ENCODE data around the gene IMMP2L.

IMMP2L gene

DNA sequence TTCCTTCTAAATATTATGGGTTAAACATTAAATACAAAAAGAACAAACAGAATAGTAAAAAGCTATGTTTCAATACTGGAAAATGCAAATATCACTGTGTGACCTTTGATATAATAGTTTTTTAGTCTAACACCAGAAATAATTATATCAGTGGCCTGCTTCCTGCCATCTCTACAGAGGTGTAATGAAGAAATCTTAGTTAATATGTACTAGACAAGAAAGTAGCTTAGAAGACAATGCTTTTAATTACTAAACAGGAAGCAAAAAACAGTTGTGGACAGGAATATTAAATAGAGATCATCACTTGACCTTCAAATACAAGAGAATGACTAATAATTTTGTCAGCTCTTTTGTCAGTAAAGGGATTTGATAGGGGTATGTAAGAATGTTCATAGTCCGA is 518.7 kb downstream of the IMMP2L start:
- Histone ChIP-seq H3K36me3 (ENCODE audit: control insufficient read depth, insufficient read depth, low read length) (no peaks in the 10 kb centered on the region), H3K27me3 (ENCODE audit: control insufficient read depth, insufficient read depth, low read length) (no peaks in the 10 kb centered on the region), H3K9ac (ENCODE audit: low read length) (no peak overlapping the region), H3K4me3 (ENCODE audit: low read length) (no peak overlapping the region), H3K27ac (ENCODE audit: low read depth, low read length) (no peak overlapping the region), H3K4me1 (ENCODE audit: control insufficient read depth, insufficient read depth, low read length) (no peaks in the 10 kb centered on the region)

DNA sequence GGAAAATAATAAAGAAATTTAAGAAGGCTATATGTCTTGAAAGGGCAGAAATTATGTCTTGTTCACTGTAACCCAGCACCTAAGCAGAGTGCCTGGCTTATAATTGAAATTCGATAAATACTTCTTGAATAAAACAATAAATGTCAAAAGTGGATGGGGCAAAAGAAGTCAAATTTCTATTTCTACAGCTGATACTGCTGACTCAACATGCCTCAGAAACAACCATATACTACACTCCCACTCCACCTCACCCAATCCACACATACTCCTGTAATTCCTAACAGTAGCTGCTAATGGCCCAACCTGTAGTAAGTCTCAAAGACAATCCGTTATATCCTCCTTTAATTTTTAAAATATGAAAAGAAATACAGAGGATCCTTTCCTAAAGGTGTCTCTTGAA is 519.5 kb downstream of the IMMP2L start:
- Histone ChIP-seq H3K9ac (ENCODE audit: low read length) (no peak overlapping the region), H3K4me3 (ENCODE audit: low read length) (no peak overlapping the region), H3K27me3 (ENCODE audit: control insufficient read depth, insufficient read depth, low read length) (no peaks in the 10 kb centered on the region), H3K27ac (ENCODE audit: low read depth, low read length) (no peak overlapping the region), H3K36me3 (ENCODE audit: control insufficient read depth, insufficient read depth, low read length) (no peaks in the 10 kb centered on the region), H3K4me1 (ENCODE audit: control insufficient read depth, insufficient read depth, low read length) (no peaks in the 10 kb centered on the region)

DNA sequence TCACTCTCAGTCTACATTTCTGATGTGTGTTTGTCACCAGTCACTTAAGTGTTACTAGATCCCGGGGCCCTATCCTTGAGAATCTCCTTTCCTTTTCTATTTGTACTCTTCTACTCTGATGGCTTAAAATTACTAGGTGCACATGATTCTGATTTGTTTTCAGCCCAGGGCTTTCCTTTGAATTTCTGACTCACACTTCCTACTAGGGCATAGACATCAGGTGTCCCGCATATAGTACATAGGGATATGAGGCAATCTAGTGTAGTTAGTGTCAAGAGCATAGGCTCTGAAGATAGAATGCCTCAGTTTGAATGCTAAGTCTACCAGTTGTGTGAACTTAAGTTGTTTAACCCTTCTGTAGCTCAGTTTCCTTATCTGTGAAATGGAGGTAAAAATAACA is 520.7 kb downstream of the IMMP2L start:
- no peaks in the 10 kb centered on the region for H3K36me3 ChIP-seq (ENCODE audit: control insufficient read depth, insufficient read depth, low read length)
- H3K4me3 ChIP-seq (ENCODE audit: low read length), result no peak overlapping the region
- H3K9ac ChIP-seq (ENCODE audit: low read length), result no peak overlapping the region
- H3K27ac ChIP-seq (ENCODE audit: low read depth, low read length), result no peak overlapping the region
- no peaks in the 10 kb centered on the region for H3K27me3 ChIP-seq (ENCODE audit: control insufficient read depth, insufficient read depth, low read length)
- H3K4me1 ChIP-seq (ENCODE audit: control insufficient read depth, insufficient read depth, low read length), result no peaks in the 10 kb centered on the region

GRCh38 chr7:111038185-111038584 is 524.1 kb downstream of the IMMP2L start:
- Histone ChIP-seq H3K36me3 (ENCODE audit: control insufficient read depth, insufficient read depth, low read length) (no peaks in the 10 kb centered on the region), H3K9ac (ENCODE audit: low read length) (no peak overlapping the region), H3K4me3 (ENCODE audit: low read length) (no peak overlapping the region), H3K4me1 (ENCODE audit: control insufficient read depth, insufficient read depth, low read length) (no peaks in the 10 kb centered on the region), H3K27ac (ENCODE audit: low read depth, low read length) (no peak overlapping the region), H3K27me3 (ENCODE audit: control insufficient read depth, insufficient read depth, low read length) (no peaks in the 10 kb centered on the region)

GRCh38 chr7:111031916-111032315 is 530.4 kb downstream of the IMMP2L start:
- H3K9ac ChIP-seq (ENCODE audit: low read length), result no peak overlapping the region
- H3K27ac ChIP-seq (ENCODE audit: low read depth, low read length), result no peak overlapping the region
- peaks cover 5% of the 10 kb centered on the region for H3K4me1 ChIP-seq (ENCODE audit: control insufficient read depth, insufficient read depth, low read length)
- no peaks in the 10 kb centered on the region for H3K27me3 ChIP-seq (ENCODE audit: control insufficient read depth, insufficient read depth, low read length)
- no peaks in the 10 kb centered on the region for H3K36me3 ChIP-seq (ENCODE audit: control insufficient read depth, insufficient read depth, low read length)
- H3K4me3 ChIP-seq (ENCODE audit: low read length), result no peak overlapping the region

- Histone ChIP-seq H3K4me1 (ENCODE audit: control insufficient read depth, insufficient read depth, low read length) (peaks cover 5% of the 10 kb centered on the region), H3K36me3 (ENCODE audit: control insufficient read depth, insufficient read depth, low read length) (no peaks in the 10 kb centered on the region), H3K27me3 (ENCODE audit: control insufficient read depth, insufficient read depth, low read length) (no peaks in the 10 kb centered on the region), H3K9ac (ENCODE audit: low read length) (no peak overlapping the region), H3K27ac (ENCODE audit: low read depth, low read length) (no peak overlapping the region), H3K4me3 (ENCODE audit: low read length) (no peak overlapping the region)
These were observed 532.0 kb downstream of the IMMP2L start for GRCh38 chr7:111030336-111030735.

DNA sequence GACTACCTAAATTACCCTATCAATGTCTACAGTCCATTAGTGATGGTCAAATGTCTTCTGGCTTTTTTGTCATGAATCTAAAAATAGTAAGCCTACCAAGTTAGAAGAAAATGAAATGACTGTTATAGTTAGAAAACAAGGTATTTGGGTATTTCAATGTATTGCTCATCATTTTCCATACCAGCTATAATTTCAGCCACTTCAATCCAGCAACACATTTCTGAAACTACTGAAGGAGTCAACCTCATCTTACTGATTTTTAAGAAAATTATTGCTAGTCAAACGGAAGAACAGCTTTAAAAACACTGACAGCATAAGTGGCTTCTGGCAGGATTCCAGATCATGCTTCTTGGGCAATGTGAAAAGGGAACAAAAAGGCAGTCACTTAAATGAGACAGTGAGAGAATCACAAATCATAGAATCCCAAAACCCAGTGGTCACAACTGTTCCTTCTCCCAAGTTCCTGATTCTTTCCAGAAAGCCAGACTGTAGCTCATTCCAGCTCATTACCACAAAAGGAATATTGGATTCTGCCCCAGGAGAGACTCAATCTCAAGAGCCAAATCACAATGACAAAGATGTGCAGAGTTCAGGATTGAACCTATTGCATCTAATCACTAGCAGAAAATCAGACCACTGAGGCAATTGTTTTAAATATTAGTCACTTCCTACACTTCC is 532.6 kb downstream of the IMMP2L start:
- Histone ChIP-seq H3K4me3 (ENCODE audit: low read length) (no peak overlapping the region), H3K27ac (ENCODE audit: low read depth, low read length) (no peak overlapping the region), H3K4me1 (ENCODE audit: control insufficient read depth, insufficient read depth, low read length) (peaks cover 5% of the 10 kb centered on the region), H3K27me3 (ENCODE audit: control insufficient read depth, insufficient read depth, low read length) (no peaks in the 10 kb centered on the region), H3K9ac (ENCODE audit: low read length) (no peak overlapping the region), H3K36me3 (ENCODE audit: control insufficient read depth, insufficient read depth, low read length) (no peaks in the 10 kb centered on the region)

DNA sequence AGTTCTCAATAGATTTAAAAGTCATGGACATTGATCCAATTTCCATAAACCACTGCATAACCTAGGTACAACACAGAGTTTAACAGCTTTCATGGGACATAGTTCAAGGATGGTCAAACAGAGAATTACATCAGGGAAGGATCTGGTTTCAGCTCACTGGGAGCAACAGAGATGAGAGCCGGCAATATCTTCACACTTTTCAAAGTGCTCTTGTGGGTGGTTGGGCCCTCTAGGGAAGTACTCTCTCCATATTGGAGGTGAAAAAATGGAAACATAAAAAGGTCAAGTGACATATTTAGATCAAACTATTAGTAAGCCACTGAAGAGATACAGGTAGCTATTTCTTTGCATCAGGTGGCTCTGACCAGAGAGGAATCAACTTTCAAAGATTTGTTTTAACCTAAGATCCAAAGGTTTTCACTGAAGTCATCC is 533.1 kb downstream of the IMMP2L start:
- H3K27me3 ChIP-seq (ENCODE audit: control insufficient read depth, insufficient read depth, low read length), result no peaks in the 10 kb centered on the region
- no peak overlapping the region for H3K4me3 ChIP-seq (ENCODE audit: low read length)
- peaks cover 5% of the 10 kb centered on the region for H3K4me1 ChIP-seq (ENCODE audit: control insufficient read depth, insufficient read depth, low read length)
- H3K9ac ChIP-seq (ENCODE audit: low read length), result no peak overlapping the region
- H3K27ac ChIP-seq (ENCODE audit: low read depth, low read length), result no peak overlapping the region
- no peaks in the 10 kb centered on the region for H3K36me3 ChIP-seq (ENCODE audit: control insufficient read depth, insufficient read depth, low read length)

- Histone ChIP-seq H3K9ac (ENCODE audit: low read length) (no peak overlapping the region), H3K36me3 (ENCODE audit: control insufficient read depth, insufficient read depth, low read length) (no peaks in the 10 kb centered on the region), H3K27me3 (ENCODE audit: control insufficient read depth, insufficient read depth, low read length) (no peaks in the 10 kb centered on the region), H3K4me1 (ENCODE audit: control insufficient read depth, insufficient read depth, low read length) (peaks cover 5% of the 10 kb centered on the region), H3K27ac (ENCODE audit: low read depth, low read length) (no peak overlapping the region), H3K4me3 (ENCODE audit: low read length) (no peak overlapping the region)
These were observed 534.9 kb downstream of the IMMP2L start for GRCh38 chr7:111027396-111027795.

DNA sequence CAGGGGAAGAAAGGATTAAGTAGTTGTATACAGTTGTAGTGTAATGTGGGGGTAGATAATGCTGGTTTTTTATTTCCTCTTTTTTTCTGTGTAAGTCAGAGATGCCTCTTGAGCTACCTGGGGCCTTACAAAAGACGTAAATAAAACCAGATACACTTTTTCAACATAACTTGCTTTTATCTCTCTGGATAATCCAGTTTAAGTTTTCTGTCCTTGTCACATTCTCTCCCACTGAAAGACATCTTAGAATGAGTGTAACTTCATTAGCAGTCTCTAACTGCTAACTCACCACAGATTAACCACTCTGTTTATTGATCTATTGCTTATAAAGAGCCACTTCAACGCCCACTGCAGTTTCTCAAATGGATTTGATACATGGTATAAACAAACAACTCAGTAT is 535.5 kb downstream of the IMMP2L start:
- Histone ChIP-seq H3K27ac (ENCODE audit: low read depth, low read length) (no peak overlapping the region), H3K4me1 (ENCODE audit: control insufficient read depth, insufficient read depth, low read length) (peaks cover 5% of the 10 kb centered on the region), H3K36me3 (ENCODE audit: control insufficient read depth, insufficient read depth, low read length) (no peaks in the 10 kb centered on the region), H3K9ac (ENCODE audit: low read length) (no peak overlapping the region), H3K4me3 (ENCODE audit: low read length) (no peak overlapping the region), H3K27me3 (ENCODE audit: control insufficient read depth, insufficient read depth, low read length) (no peaks in the 10 kb centered on the region)

GRCh38 chr7:111026343-111026742 is 535.9 kb downstream of the IMMP2L start:
- H3K4me1 ChIP-seq (ENCODE audit: control insufficient read depth, insufficient read depth, low read length), result peaks cover 5% of the 10 kb centered on the region
- no peak overlapping the region for H3K4me3 ChIP-seq (ENCODE audit: low read length)
- no peak overlapping the region for H3K27ac ChIP-seq (ENCODE audit: low read depth, low read length)
- no peaks in the 10 kb centered on the region for H3K27me3 ChIP-seq (ENCODE audit: control insufficient read depth, insufficient read depth, low read length)
- no peak overlapping the region for H3K9ac ChIP-seq (ENCODE audit: low read length)
- no peaks in the 10 kb centered on the region for H3K36me3 ChIP-seq (ENCODE audit: control insufficient read depth, insufficient read depth, low read length)

GRCh38 chr7:111025006-111025405 is 537.3 kb downstream of the IMMP2L start:
- Histone ChIP-seq H3K36me3 (ENCODE audit: control insufficient read depth, insufficient read depth, low read length) (no peaks in the 10 kb centered on the region), H3K9ac (ENCODE audit: low read length) (no peak overlapping the region), H3K4me3 (ENCODE audit: low read length) (no peak overlapping the region), H3K27ac (ENCODE audit: low read depth, low read length) (no peak overlapping the region), H3K4me1 (ENCODE audit: control insufficient read depth, insufficient read depth, low read length) (peaks cover 5% of the 10 kb centered on the region), H3K27me3 (ENCODE audit: control insufficient read depth, insufficient read depth, low read length) (no peaks in the 10 kb centered on the region)

DNA sequence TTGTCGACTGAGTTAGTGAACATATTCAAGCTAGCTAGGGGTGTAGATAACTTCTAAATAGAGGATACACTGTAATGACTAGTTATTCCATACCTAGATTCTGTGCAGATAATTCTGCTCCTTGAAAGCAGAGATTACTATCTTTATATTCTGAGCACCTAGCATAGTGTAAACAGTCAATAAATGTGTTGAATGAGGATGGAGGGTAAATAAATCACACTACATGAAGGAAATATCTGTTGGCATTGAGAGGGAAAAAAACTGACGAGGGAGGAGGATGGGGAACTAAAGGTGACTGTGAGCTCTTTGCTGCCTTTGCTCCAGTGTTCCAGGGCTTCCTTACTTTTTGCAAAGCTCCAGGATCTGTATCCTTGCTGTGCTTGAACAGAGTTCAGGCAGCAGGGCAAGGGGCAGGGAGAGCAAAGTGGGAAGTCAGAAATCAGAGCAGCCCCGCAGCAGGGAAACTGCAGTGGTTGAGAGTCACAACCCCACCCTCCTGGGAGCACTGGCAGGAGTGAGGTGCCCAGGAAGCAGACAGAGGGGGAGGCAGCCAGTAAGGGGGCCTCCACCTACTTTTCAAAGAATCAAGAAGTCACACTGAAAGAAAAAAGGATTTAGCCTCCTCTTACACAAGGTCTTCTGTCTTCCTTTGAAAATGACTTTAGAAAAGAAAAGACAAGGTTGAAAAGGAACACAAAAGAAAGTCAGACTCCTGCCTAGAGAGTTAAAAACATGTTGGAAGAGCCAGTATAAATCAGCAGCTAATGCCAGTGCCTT is 543.1 kb downstream of the IMMP2L start:
- Histone ChIP-seq H3K4me1 (ENCODE audit: control insufficient read depth, insufficient read depth, low read length) (no peaks in the 10 kb centered on the region), H3K27ac (ENCODE audit: low read depth, low read length) (no peak overlapping the region), H3K36me3 (ENCODE audit: control insufficient read depth, insufficient read depth, low read length) (no peaks in the 10 kb centered on the region)

More for the DNA sequence above, 543.1 kb downstream of the IMMP2L start:
- Histone ChIP-seq H3K27me3 (ENCODE audit: control insufficient read depth, insufficient read depth, low read length) (no peaks in the 10 kb centered on the region), H3K9ac (ENCODE audit: low read length) (no peak overlapping the region), H3K4me3 (ENCODE audit: low read length) (no peak overlapping the region)

All from rectal smooth muscle tissue (tissue), 1 donor.